HepG2 (cell line): ENCODE measurements around the gene AP5Z1. TPM values are rescaled to one million over a fixed set of nuclear protein-coding genes. Genes with fewer than 3 reads are reported as not detected.

ENCODE experiments used
- ATAC-seq: fragments of 200-7000 bp; cut with Tn5 transposase; 3 replicates; pipeline ENCODE4 v1.9.1; 2020; ENCODE audit warnings: mild to moderate bottlenecking, moderate library complexity
- BruUV-seq: library from RNA; stranded (reverse); fragments of 400-500 nt; replicated peaks from 2 replicates; lab custom pipeline; 2021; lab: Mats Ljungman, UMichigan
- CTCF ChIA-PET: fragments of 300-600 bp; formaldehyde crosslinking; extraction: SDS; loops from one replicate; lab custom pipeline; 2021; ENCODE audit warnings: low total read pairs, inconsistent platforms, low intra/inter-chr PET ratio; lab: Yijun Ruan, JAX
- POLR2A ChIA-PET: fragments of 350-600 bp; sonication (Branson Sonifier 250); formaldehyde crosslinking; loops from one replicate; lab custom pipeline; 2020; ENCODE audit warnings: antibody characterized with exemption, inconsistent platforms; lab: Yijun Ruan, JAX
- DNase-seq: peaks from one replicate; pipeline ENCODE4 v3.0.0-alpha.2; 2015; ENCODE audit warnings: low spot score
- FAIRE-seq: peaks from 3 replicates; lab custom pipeline; 2011; peaks lifted over from hg19 to GRCh38; lab: Jason Lieb, UNC
- H2AFZ ChIP-seq: one replicate; pipeline ENCODE4 v1.6.1; 2011; ENCODE audit warnings: low read length, inconsistent platforms
- H3K27ac ChIP-seq: fragments of 300-600 bp; 3 replicates; pipeline ENCODE4 v1.8.0; 2011; ENCODE audit warnings: mixed run types, mild to moderate bottlenecking, mixed read lengths, low read length, inconsistent platforms; ENCODE audit not compliant: insufficient read depth; ENCODE audit errors: extremely low read length
- H3K27me3 ChIP-seq, 2 experiments: fragments of 200-600 bp in 1 of 2; 2 replicates in 1 of 2; 3 replicates in 1 of 2; pipeline versions ENCODE4 v1.6.0 to v1.8.0; 2011; ENCODE audit warnings: low read length in 2 of 2, mild to moderate bottlenecking in 2 of 2, moderate library complexity in 2 of 2, inconsistent platforms in 1 of 2; ENCODE audit not compliant: insufficient read depth in 2 of 2, control insufficient read depth in 1 of 2
- H3K36me3 ChIP-seq, 2 experiments: fragments of 200-600 bp in 1 of 2; replicated peaks in 1 of 2; 2 replicates in 1 of 2; 3 replicates in 1 of 2; pipeline versions ENCODE4 v1.5.1 to v1.8.0; 2011; ENCODE audit warnings: low read length in 2 of 2, inconsistent platforms in 1 of 2; ENCODE audit not compliant: insufficient read depth in 2 of 2, control insufficient read depth in 1 of 2
- H3K4me1 ChIP-seq: 2 replicates; pipeline ENCODE4 v1.5.1; 2012; ENCODE audit warnings: low read length, inconsistent platforms; ENCODE audit not compliant: insufficient read depth
- H3K4me2 ChIP-seq: 2 replicates; pipeline ENCODE4 v1.6.0; 2011; ENCODE audit warnings: low read depth, low read length, inconsistent platforms
- H3K4me3 ChIP-seq, 3 experiments: fragments of 200-600 bp in 1 of 3; sonication (generic), shearing (Covaris generic) in 1 of 3; replicated peaks in 1 of 3; 2 replicates each; pipeline ENCODE4 v1.5.1; 2011 to 2016; ENCODE audit warnings: low read length in 3 of 3, inconsistent platforms in 2 of 3, low read depth in 2 of 3, mild to moderate bottlenecking in 2 of 3, control low read depth in 1 of 3, mixed read lengths in 1 of 3; ENCODE audit not compliant: insufficient read depth in 1 of 3
- H3K79me2 ChIP-seq: one replicate; pipeline ENCODE4 v1.6.1; 2011; ENCODE audit warnings: low read length, inconsistent platforms; ENCODE audit not compliant: insufficient read depth
- H3K9ac ChIP-seq: 2 replicates; pipeline ENCODE4 v1.6.0; 2011; ENCODE audit warnings: mild to moderate bottlenecking, low read depth, low read length, inconsistent platforms; ENCODE audit not compliant: insufficient read depth
- H3K9me3 ChIP-seq: 2 replicates; pipeline ENCODE4 v1.5.1; 2012; ENCODE audit warnings: mild to moderate bottlenecking, low read length
- H4K20me1 ChIP-seq: 2 replicates; pipeline ENCODE4 v1.6.0; 2011; ENCODE audit warnings: inconsistent platforms, mild to moderate bottlenecking, low read length, moderate library complexity; ENCODE audit not compliant: insufficient read depth
- ATF7 ChIP-seq, 2 experiments: fragments of 450-650 bp in 1 of 2; sonication (generic) in 1 of 2; formaldehyde crosslinking in 1 of 2; IDR thresholded peaks; 2 replicates each; pipeline versions ENCODE4 v1.4.0 to v1.6.1; 2016 to 2020; ENCODE audit warnings: antibody characterized with exemption in 1 of 2, mild to moderate bottlenecking in 1 of 2, missing genetic modification reagents in 1 of 2
- CREB1 ChIP-seq, 2 experiments: fragments of 450-650 bp in 1 of 2; IDR thresholded peaks; 2 replicates each; pipeline ENCODE4 v1.6.1; 2016 to 2017; ENCODE audit warnings: control low read depth in 1 of 2, mild to moderate bottlenecking in 1 of 2, missing compliant biosample characterization in 1 of 2, missing genetic modification characterization in 1 of 2
- ZNF577 ChIP-seq: sonication (generic); formaldehyde crosslinking; IDR thresholded peaks from 2 replicates; pipeline ENCODE4 v1.4.0; 2020; ENCODE audit warnings: mild to moderate bottlenecking, low read depth, missing genetic modification reagents, borderline replicate concordance
- ZNF670 ChIP-seq: sonication (generic); formaldehyde crosslinking; IDR thresholded peaks from 2 replicates; pipeline ENCODE4 v1.8.0; 2022; ENCODE audit warnings: mild to moderate bottlenecking, missing genetic modification reagents, borderline replicate concordance
- WGBS: methylation state at CpG from one replicate; pipeline ENCODE4 v1.1.6; 2017; ENCODE audit warnings: low lambda C conversion rate; 5-methylcytosine and 5-hydroxymethylcytosine counted together
- in situ Hi-C: cut with HindIII; loops from 2 replicates; pipeline ENCODE4 v1.10.0; 2017; ENCODE audit warnings: low pct_unique_long_range_greater_than_20kb; ENCODE audit not compliant: extremely low pct_ligation_motif_present
- intact Hi-C: fragments of 100-400 bp; cut with micrococcal nuclease; formaldehyde crosslinking; loops from one replicate; pipeline ENCODE4 v1.10.0; 2022; ENCODE audit not compliant: unreplicated experiment
- polyA plus RNA-seq, 8 experiments: library from polyadenylated mRNA; depleted of rRNA in 3 of 8; stranded (reverse) in 7 of 8; unstranded in 1 of 8; fragments of >200 nt; fragmentation: Illumina TruSeq in 4 of 8; extraction: Trizol in 4 of 8; gene quantifications; 2 replicates each; pipeline versions ENCODE4 v1.2.1 to v1.2.3, GENCODE V29; 2011 to 2016; ENCODE audit warnings: low read depth in 4 of 8, missing spikeins in 1 of 8, mixed read lengths in 1 of 8; ENCODE audit not compliant: insufficient read depth in 1 of 8
- total RNA-seq, 5 experiments: library from RNA; depleted of rRNA; stranded (reverse); fragments of >200 nt; fragmentation: Illumina TruSeq; extraction: Trizol; gene quantifications; 2 replicates each; pipeline ENCODE4 v1.2.3, GENCODE V29; 2016; ENCODE audit warnings: low read depth in 1 of 5
- TF ChIP-seq, protein P1 (sequence below): sonication (generic); formaldehyde crosslinking; IDR thresholded peaks from 2 replicates; pipeline ENCODE4 v1.4.0; 2020; ENCODE audit warnings: mild to moderate bottlenecking, missing genetic modification reagents, borderline replicate concordance

Gene AP5Z1
- total and polyA plus RNA-seq, 2 of the 13 experiments (the other 11 are each of a cell fraction or from before 2014, with no cell fraction given) = 9.3 to 15.1 TPM

DNA sequence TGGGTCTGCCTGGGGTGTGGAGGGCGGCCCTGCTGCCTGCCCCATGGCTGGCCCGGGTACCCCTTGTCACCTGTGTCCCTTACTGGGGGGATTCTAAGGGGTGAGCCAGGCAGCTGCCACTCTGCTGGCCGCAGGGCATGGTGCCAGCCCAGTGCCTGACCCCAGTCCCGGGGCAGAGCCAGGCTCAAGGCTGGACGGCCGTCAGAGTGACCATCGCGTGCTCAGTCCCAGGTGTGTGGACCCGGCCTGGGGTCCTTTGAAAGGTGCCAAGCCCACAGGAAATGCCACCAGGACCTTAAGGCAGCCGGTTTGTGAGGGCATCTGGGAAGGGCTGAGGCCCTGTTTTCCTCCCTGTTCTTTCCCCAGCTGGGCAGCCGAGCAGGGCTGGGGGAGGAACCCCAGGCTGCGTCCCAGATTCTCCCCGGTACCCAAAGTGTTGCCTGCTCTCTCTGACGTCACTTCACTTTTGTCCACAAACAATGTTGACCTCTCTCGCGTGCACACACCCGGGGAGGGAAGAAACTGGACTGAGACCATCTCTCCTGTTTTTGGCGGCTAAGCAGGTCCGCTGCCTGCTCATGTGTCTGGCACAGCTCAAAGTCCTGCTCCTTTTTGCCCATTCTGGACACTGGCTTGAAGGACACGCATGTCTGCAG is 48.8 kb downstream of the AP5Z1 start:
- no peak overlapping the region for H3K27ac ChIP-seq
- no peak overlapping the region for H3K4me2 ChIP-seq
- H3K4me3 ChIP-seq = no peak overlapping the region
- ATAC-seq (no peak; the same call in 2 of the 3 replicates), DNase-seq (no peak), FAIRE-seq (no peak)
- no peaks in the 10 kb centered on the region for H4K20me1 ChIP-seq
- POLR2A ChIA-PET = no interaction called here
- H3K27me3 ChIP-seq = peaks cover 2 to 52% of the 10 kb centered on the region in 2 experiments; a peak in 4 of 5 replicates
- H3K9ac ChIP-seq = no peak overlapping the region
- H3K36me3 ChIP-seq = no peaks in the 10 kb centered on the region
- CTCF ChIA-PET = no interaction called here
- WGBS = 10% methylated on average over 4 of the region's 20 CpGs
- no peak overlapping the region for H2AFZ ChIP-seq
- no peaks in the 10 kb centered on the region for H3K79me2 ChIP-seq
- TF ChIP-seq ZNF670 (no peak), ZNF577 (no peak), CREB1 (IDR thresholded peaks at IDR 0.05) (peak; percentile 92), CREB1 (CRISPR knock-in tag; IDR thresholded peaks at IDR 0.05) (no peak), ATF7 (IDR thresholded peaks at IDR 0.05) (peak; percentile 37), ATF7 (CRISPR knock-in tag; IDR thresholded peaks at IDR 0.05) (no peak)
- TF ChIP-seq, protein P1, sequence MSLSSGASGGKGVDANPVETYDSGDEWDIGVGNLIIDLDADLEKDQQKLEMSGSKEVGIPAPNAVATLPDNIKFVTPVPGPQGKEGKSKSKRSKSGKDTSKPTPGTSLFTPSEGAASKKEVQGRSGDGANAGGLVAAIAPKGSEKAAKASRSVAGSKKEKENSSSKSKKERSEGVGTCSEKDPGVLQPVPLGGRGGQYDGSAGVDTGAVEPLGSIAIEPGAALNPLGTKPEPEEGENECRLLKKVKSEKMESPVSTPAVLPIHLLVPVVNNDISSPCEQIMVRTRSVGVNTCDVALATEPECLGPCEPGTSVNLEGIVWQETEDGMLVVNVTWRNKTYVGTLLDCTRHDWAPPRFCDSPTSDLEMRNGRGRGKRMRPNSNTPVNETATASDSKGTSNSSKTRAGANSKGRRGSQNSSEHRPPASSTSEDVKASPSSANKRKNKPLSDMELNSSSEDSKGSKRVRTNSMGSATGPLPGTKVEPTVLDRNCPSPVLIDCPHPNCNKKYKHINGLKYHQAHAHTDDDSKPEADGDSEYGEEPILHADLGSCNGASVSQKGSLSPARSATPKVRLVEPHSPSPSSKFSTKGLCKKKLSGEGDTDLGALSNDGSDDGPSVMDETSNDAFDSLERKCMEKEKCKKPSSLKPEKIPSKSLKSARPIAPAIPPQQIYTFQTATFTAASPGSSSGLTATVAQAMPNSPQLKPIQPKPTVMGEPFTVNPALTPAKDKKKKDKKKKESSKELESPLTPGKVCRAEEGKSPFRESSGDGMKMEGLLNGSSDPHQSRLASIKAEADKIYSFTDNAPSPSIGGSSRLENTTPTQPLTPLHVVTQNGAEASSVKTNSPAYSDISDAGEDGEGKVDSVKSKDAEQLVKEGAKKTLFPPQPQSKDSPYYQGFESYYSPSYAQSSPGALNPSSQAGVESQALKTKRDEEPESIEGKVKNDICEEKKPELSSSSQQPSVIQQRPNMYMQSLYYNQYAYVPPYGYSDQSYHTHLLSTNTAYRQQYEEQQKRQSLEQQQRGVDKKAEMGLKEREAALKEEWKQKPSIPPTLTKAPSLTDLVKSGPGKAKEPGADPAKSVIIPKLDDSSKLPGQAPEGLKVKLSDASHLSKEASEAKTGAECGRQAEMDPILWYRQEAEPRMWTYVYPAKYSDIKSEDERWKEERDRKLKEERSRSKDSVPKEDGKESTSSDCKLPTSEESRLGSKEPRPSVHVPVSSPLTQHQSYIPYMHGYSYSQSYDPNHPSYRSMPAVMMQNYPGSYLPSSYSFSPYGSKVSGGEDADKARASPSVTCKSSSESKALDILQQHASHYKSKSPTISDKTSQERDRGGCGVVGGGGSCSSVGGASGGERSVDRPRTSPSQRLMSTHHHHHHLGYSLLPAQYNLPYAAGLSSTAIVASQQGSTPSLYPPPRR (CRISPR knock-in tag) = no peak
- no peaks in the 10 kb centered on the region for H3K4me1 ChIP-seq
- intact Hi-C loops (no loop called here), in situ Hi-C loops (no loop called here)
- BruUV-seq = no TSS peak
- H3K9me3 ChIP-seq = no peaks in the 10 kb centered on the region
